PFSK-1 (cell line): ENCODE measurements around the gene PLP1.

Experiments
- POLR2AphosphoS5 ChIP-seq: IDR thresholded peaks from 2 replicates; pipeline ENCODE4 v1.6.1; 2012; ENCODE audit warnings: low read depth, mild to moderate bottlenecking, control low read depth, low read length, moderate library complexity
- REST ChIP-seq, 2 experiments: IDR thresholded peaks; 2 replicates each; pipeline versions ENCODE4 v1.6.1 to v1.8.0; 2011 to 2012; ENCODE audit warnings: low read depth in 2 of 2, low read length in 2 of 2, control low read depth in 1 of 2, inconsistent platforms in 1 of 2, mild to moderate bottlenecking in 1 of 2, moderate library complexity in 1 of 2; ENCODE audit not compliant: insufficient read depth in 1 of 2
- SIN3A ChIP-seq: IDR thresholded peaks from 2 replicates; pipeline ENCODE4 v1.6.1; 2012; ENCODE audit warnings: mild to moderate bottlenecking, low read length, moderate library complexity, borderline replicate concordance; ENCODE audit not compliant: insufficient read depth

GRCh38 chrX:103729015-103729414 lies 47.6 kb upstream of the PLP1 start:
- TF ChIP-seq POLR2AphosphoS5 (no peak), SIN3A (no peak), REST (IDR thresholded peaks at IDR 0.05; ENCODE audit: insufficient read depth in 1 of 2, low read depth in 2 of 2, low read length in 2 of 2) (no peak)
